ENCODE results near the gene PACSIN1.
A peak's percentile ranks its signal among the peaks of the same experiment; 100 is the strongest.

Gene PACSIN1

DNA sequence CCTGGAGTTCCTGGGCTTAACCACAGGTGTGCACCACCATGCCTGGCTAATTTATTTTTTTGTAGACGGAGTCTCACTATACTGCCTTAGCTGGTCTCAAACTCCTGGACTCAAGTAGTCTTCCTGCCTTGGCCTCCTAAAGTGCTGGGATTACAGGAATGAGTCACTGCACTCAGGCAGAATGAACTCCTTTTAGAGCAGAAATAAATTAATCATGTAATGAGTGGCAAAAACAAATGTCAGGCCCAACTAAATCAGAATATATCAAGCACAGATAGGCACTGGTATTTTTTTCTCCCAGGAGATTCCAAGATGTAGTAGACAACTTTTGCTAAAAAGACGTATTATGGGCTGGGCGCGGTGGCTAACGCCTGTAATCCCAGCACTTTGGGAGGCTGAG is 42.6 kb upstream of the PACSIN1 start:
- no peak overlapping the region for H3K4me2 ChIP-seq (ENCODE audit: low read length)
- no peak overlapping the region for H2AFZ ChIP-seq (ENCODE audit: low read depth, low read length)
- TF ChIP-seq EZH2phosphoT487 (IDR thresholded peaks at IDR 0.05; ENCODE audit: low read depth): no peak
- TF ChIP-seq, protein P1, sequence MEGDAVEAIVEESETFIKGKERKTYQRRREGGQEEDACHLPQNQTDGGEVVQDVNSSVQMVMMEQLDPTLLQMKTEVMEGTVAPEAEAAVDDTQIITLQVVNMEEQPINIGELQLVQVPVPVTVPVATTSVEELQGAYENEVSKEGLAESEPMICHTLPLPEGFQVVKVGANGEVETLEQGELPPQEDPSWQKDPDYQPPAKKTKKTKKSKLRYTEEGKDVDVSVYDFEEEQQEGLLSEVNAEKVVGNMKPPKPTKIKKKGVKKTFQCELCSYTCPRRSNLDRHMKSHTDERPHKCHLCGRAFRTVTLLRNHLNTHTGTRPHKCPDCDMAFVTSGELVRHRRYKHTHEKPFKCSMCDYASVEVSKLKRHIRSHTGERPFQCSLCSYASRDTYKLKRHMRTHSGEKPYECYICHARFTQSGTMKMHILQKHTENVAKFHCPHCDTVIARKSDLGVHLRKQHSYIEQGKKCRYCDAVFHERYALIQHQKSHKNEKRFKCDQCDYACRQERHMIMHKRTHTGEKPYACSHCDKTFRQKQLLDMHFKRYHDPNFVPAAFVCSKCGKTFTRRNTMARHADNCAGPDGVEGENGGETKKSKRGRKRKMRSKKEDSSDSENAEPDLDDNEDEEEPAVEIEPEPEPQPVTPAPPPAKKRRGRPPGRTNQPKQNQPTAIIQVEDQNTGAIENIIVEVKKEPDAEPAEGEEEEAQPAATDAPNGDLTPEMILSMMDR (IDR thresholded peaks at IDR 0.05; ENCODE audit: low read depth, low read length): no peak
- peaks cover 9% of the 10 kb centered on the region for H3K4me1 ChIP-seq (ENCODE audit: low read length)
- no peaks in the 10 kb centered on the region for H3K27me3 ChIP-seq (ENCODE audit: low read depth, low read length)
- H3K9me3 ChIP-seq (ENCODE audit: insufficient read depth, low read length): no peaks in the 10 kb centered on the region
- H3K9ac ChIP-seq (ENCODE audit: low read length): no peak overlapping the region
- no peak overlapping the region for H3K4me3 ChIP-seq (ENCODE audit: low read length)
- no peak overlapping the region for H3K27ac ChIP-seq (ENCODE audit: low read length)
- peaks cover 5% of the 10 kb centered on the region; the same call in 1 of the 2 replicates for H4K20me1 ChIP-seq (ENCODE audit: insufficient read depth, low read length)
- H3K36me3 ChIP-seq (replicated peaks; ENCODE audit: low read depth, low read length): peaks cover 39% of the 10 kb centered on the region
- peaks cover 41% of the 10 kb centered on the region for H3K79me2 ChIP-seq (ENCODE audit: low read length)

DNA sequence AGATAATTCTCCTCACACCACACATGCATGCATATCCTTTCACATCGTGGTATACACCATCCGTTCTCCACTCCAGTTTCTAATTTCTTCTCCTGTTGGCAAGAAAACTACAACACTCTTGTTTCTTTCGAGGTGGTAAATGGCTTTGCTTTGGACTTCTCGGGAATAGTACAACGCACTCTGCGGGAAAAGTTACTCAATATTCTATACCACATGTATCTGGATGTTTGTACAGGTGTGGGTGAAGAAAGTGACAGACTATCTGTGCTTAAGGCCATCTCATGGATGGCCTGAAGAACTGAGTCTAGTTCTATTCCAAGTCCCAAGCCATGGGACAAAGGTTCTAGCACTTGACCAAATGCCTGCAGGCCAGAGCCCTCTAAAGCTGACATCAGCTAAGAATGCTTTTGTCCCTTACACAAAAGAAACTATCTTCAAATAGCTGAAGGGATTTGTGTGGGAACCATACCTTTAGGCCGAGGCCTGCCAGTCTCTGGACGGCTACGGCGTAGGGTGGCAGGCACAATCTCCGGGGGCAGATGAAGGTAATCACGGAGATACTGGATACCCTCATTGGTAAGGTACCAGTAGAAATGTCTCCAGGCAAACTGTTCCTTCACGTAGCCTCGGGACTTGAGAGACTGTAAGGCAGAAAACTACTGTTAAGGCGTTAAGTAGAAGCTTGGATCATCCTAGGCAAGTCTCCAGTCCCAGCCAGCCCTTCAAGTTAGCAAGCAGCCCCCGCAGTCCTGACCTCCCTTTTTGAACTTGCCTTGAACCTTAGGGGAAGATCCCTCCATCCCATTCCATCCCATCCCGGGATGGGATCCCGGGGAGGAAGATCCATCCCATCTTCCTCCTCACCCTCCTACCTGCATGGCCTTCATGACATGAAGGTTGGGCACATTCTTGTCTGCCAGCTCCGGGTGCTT is 41.4 kb upstream of the PACSIN1 start:
- Histone ChIP-seq H3K27me3 (ENCODE audit: low read depth, low read length) (no peaks in the 10 kb centered on the region), H3K9ac (ENCODE audit: low read length) (peak overlapping the region; percentile 98), H3K4me2 (ENCODE audit: low read length) (peak overlapping the region; percentile 87), H2AFZ (ENCODE audit: low read depth, low read length) (no peak overlapping the region), H3K36me3 (replicated peaks; ENCODE audit: low read depth, low read length) (peaks cover 35% of the 10 kb centered on the region), H3K9me3 (ENCODE audit: insufficient read depth, low read length) (no peaks in the 10 kb centered on the region), H3K27ac (ENCODE audit: low read length) (0 out of 2 replicates have a peak overlapping the region, but pooled peaks have one; percentile 57), H4K20me1 (ENCODE audit: insufficient read depth, low read length) (0 out of 2 replicates have a peak, but pooled peaks cover 2% of the 10 kb centered on the region), H3K79me2 (ENCODE audit: low read length) (peaks cover 41% of the 10 kb centered on the region), H3K4me1 (ENCODE audit: low read length) (peaks cover 9% of the 10 kb centered on the region), H3K4me3 (ENCODE audit: low read length) (peak overlapping the region; percentile 96)
- TF ChIP-seq, protein P1 (IDR thresholded peaks at IDR 0.05; ENCODE audit: low read depth, low read length): no peak
- TF ChIP-seq EZH2phosphoT487 (IDR thresholded peaks at IDR 0.05; ENCODE audit: low read depth): no peak

DNA sequence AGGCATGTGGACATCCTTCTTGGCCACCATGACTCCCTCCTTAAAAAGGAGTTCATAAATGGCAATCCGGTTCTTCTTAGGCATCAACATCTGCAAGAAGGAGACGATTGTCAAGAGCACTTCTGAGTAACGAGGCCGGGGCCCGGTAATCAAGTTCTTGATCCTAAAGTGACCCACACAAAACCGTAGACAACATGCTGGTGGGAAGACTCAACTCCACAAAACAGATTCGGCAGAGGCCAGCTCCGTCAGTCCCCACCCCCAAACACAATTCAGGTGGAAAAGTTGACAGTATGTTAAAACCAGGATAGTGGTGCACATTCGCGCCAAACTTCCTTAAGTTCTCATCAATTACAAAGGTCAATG is 40.8 kb upstream of the PACSIN1 start:
- Histone ChIP-seq H3K4me1 (ENCODE audit: low read length) (peaks cover 9% of the 10 kb centered on the region), H3K9ac (ENCODE audit: low read length) (peak overlapping the region; percentile 98), H2AFZ (ENCODE audit: low read depth, low read length) (no peak overlapping the region), H3K4me2 (ENCODE audit: low read length) (peak overlapping the region; percentile 87), H3K4me3 (ENCODE audit: low read length) (peak overlapping the region; percentile 96), H4K20me1 (ENCODE audit: insufficient read depth, low read length) (0 out of 2 replicates have a peak, but pooled peaks cover 2% of the 10 kb centered on the region), H3K79me2 (ENCODE audit: low read length) (peaks cover 41% of the 10 kb centered on the region), H3K36me3 (replicated peaks; ENCODE audit: low read depth, low read length) (peaks cover 35% of the 10 kb centered on the region), H3K27ac (ENCODE audit: low read length) (peak overlapping the region; percentile 57), H3K9me3 (ENCODE audit: insufficient read depth, low read length) (no peaks in the 10 kb centered on the region), H3K27me3 (ENCODE audit: low read depth, low read length) (no peaks in the 10 kb centered on the region)
- TF ChIP-seq, protein P1 (IDR thresholded peaks at IDR 0.05; ENCODE audit: low read depth, low read length): no peak
- TF ChIP-seq EZH2phosphoT487 (IDR thresholded peaks at IDR 0.05; ENCODE audit: low read depth): no peak
